K562 (cell line): ENCODE data around the gene TMA7B. TPM values are rescaled to one million over a fixed set of nuclear protein-coding genes. Genes with fewer than 3 reads are reported as not detected.

ENCODE experiments used
- ATAC-seq: fragments of 200-7000 bp; cut with Tn5 transposase; 3 replicates; pipeline ENCODE4 v1.9.1; 2020; ENCODE audit warnings: moderate library complexity
- BruUV-seq: library from RNA; stranded (reverse); fragments of 400-500 nt; replicated peaks from 2 replicates; lab custom pipeline; 2021; lab: Mats Ljungman, UMichigan
- CTCF ChIA-PET: fragments of 300-600 bp; formaldehyde crosslinking; extraction: SDS; loops from one replicate; lab custom pipeline; 2021; ENCODE audit warnings: low intra/inter-chr PET ratio; lab: Yijun Ruan, JAX
- POLR2A ChIA-PET: fragments of 300-600, 350-650 bp; sonication (Branson Sonifier 250); formaldehyde crosslinking; extraction: SDS; loops from one replicate; lab custom pipeline; 2021; ENCODE audit warnings: antibody characterized with exemption, inconsistent platforms; lab: Yijun Ruan, JAX
- DNase-seq, 4 experiments: peaks; one replicate each; pipeline versions ENCODE4 v3.0.0 to v3.0.0-alpha.2; 2011 to 2018; ENCODE audit warnings: low spot score in 3 of 4, mixed read lengths in 3 of 4; ENCODE audit errors: extremely low read depth in 1 of 4
- FAIRE-seq: peaks from 2 replicates; lab custom pipeline; 2011; peaks lifted over from hg19 to GRCh38; lab: Jason Lieb, UNC
- H2AFZ ChIP-seq: 2 replicates; pipeline ENCODE4 v1.6.0; 2011; ENCODE audit warnings: low read depth, low read length, control low read depth, inconsistent platforms
- H3K27ac ChIP-seq: fragments of 200-600 bp; 3 replicates; pipeline ENCODE4 v1.8.0; 2011; ENCODE audit warnings: low read depth, mild to moderate bottlenecking, control low read depth, inconsistent platforms, low read length, moderate library complexity, mixed read lengths; ENCODE audit errors: extremely low read depth
- H3K27me3 ChIP-seq, 2 experiments: fragments of 300-600 bp in 1 of 2; 2 replicates in 1 of 2; 3 replicates in 1 of 2; pipeline versions ENCODE4 v1.6.0 to v1.8.0; 2011; ENCODE audit warnings: inconsistent platforms in 2 of 2, low read length in 2 of 2, mild to moderate bottlenecking in 1 of 2, mixed read lengths in 1 of 2, moderate library complexity in 1 of 2; ENCODE audit not compliant: control insufficient read depth in 2 of 2, insufficient read depth in 2 of 2
- H3K36me3 ChIP-seq: fragments of 300-600 bp; 3 replicates; pipeline ENCODE4 v1.8.0; 2011; ENCODE audit warnings: mild to moderate bottlenecking, low read length, inconsistent platforms; ENCODE audit not compliant: control insufficient read depth, insufficient read depth
- H3K4me1 ChIP-seq, 2 experiments: fragments of 200-600 bp in 1 of 2; replicated peaks in 1 of 2; 2 replicates in 1 of 2; 3 replicates in 1 of 2; pipeline versions ENCODE4 v1.5.1 to v1.8.0; 2011; ENCODE audit warnings: inconsistent platforms in 2 of 2, low read length in 2 of 2, mild to moderate bottlenecking in 1 of 2, mixed read lengths in 1 of 2, moderate library complexity in 1 of 2; ENCODE audit not compliant: control insufficient read depth in 2 of 2, insufficient read depth in 2 of 2
- H3K4me2 ChIP-seq: 2 replicates; pipeline ENCODE4 v1.6.1; 2011; ENCODE audit warnings: low read length, control low read depth, inconsistent platforms, mixed read lengths; ENCODE audit not compliant: insufficient read depth
- H3K4me3 ChIP-seq: fragments of 200-600 bp; sonication (generic), shearing (Covaris generic); 2 replicates; pipeline ENCODE4 v1.5.1; 2016; ENCODE audit warnings: control low read depth, inconsistent platforms
- H3K79me2 ChIP-seq: fragments of 200-600 bp; 3 replicates; pipeline ENCODE4 v1.8.0; 2011; ENCODE audit warnings: low read length, inconsistent platforms; ENCODE audit not compliant: control insufficient read depth, insufficient read depth
- H3K9ac ChIP-seq, 2 experiments: 2 replicates each; pipeline versions ENCODE4 v1.6.0 to v1.6.1; 2011; ENCODE audit warnings: low read depth in 2 of 2, low read length in 2 of 2, control low read depth in 1 of 2, inconsistent platforms in 1 of 2, mild to moderate bottlenecking in 1 of 2, mixed read lengths in 1 of 2; ENCODE audit not compliant: insufficient read depth in 1 of 2
- H3K9me1 ChIP-seq: one replicate; pipeline ENCODE4 v1.6.0; 2011; ENCODE audit warnings: inconsistent platforms, mild to moderate bottlenecking, low read length, moderate library complexity; ENCODE audit not compliant: control insufficient read depth, insufficient read depth
- H3K9me3 ChIP-seq: replicated peaks from 2 replicates; pipeline ENCODE4 v1.5.1; 2011; ENCODE audit warnings: low read depth, low read length, inconsistent platforms; ENCODE audit not compliant: control insufficient read depth, insufficient read depth
- H4K20me1 ChIP-seq: replicated peaks from 2 replicates; pipeline ENCODE4 v1.6.1; 2011; ENCODE audit warnings: low read length, inconsistent platforms, mixed read lengths; ENCODE audit not compliant: control insufficient read depth, insufficient read depth
- ARID3A ChIP-seq: IDR thresholded peaks from 2 replicates; pipeline ENCODE4 v1.6.1; 2012; ENCODE audit warnings: low read depth, low read length, improper control_type of control experiment, borderline replicate concordance
- ETS1 ChIP-seq: conservative IDR thresholded peaks from 2 replicates; pipeline ENCODE4 v1.6.1; 2011; ENCODE audit warnings: low read depth, mild to moderate bottlenecking, low read length; ENCODE audit not compliant: control insufficient read depth
- FOXK2 ChIP-seq, 2 experiments: fragments of 450-650 bp; IDR thresholded peaks in 1 of 2; conservative IDR thresholded peaks in 1 of 2; 2 replicates each; pipeline ENCODE4 v1.6.1; 2016; ENCODE audit warnings: low read depth in 2 of 2, mild to moderate bottlenecking in 1 of 2
- GTF3C2 ChIP-seq: IDR thresholded peaks from 3 replicates; pipeline ENCODE4 v1.6.1; 2011; ENCODE audit warnings: borderline replicate concordance, mild to moderate bottlenecking, moderate library complexity; ENCODE audit not compliant: insufficient read length; ENCODE audit errors: extremely low read depth
- NFE2L1 ChIP-seq: fragments of 450-650 bp; IDR thresholded peaks from 2 replicates; pipeline ENCODE4 v1.6.1; 2016; ENCODE audit warnings: missing genetic modification characterization, low read depth, mild to moderate bottlenecking, missing compliant biosample characterization, moderate library complexity, borderline replicate concordance
- NR2C1 ChIP-seq, 2 experiments: fragments of 450-650 bp; IDR thresholded peaks; 2 replicates each; pipeline ENCODE4 v1.6.1; 2017; ENCODE audit warnings: mild to moderate bottlenecking in 2 of 2, antibody characterized with exemption in 1 of 2, inconsistent platforms in 1 of 2, missing compliant biosample characterization in 1 of 2, missing genetic modification characterization in 1 of 2
- RAD51 ChIP-seq: fragments of 450-650 bp; IDR thresholded peaks from 2 replicates; pipeline ENCODE4 v1.7.1; 2016; ENCODE audit warnings: low read depth, mild to moderate bottlenecking, borderline replicate concordance
- SP2 ChIP-seq: IDR thresholded peaks from 2 replicates; pipeline ENCODE4 v1.6.1; 2011; ENCODE audit warnings: mild to moderate bottlenecking, low read depth, low read length, moderate library complexity; ENCODE audit not compliant: poor library complexity, severe bottlenecking; ENCODE audit errors: extremely low read depth
- WGBS: fragments of 100-300 bp; shearing (Covaris generic); methylation state at CpG from one replicate; pipeline ENCODE4 v1.1.6; 2016; ENCODE audit warnings: low coverage, mixed read lengths; ENCODE audit not compliant: insufficient coverage; ENCODE audit errors: missing lambda C conversion rate; 5-methylcytosine and 5-hydroxymethylcytosine counted together
- in situ Hi-C: fragments of 300-500 bp; cut with MboI; formaldehyde crosslinking; loops from 4 replicates; pipeline ENCODE4 v1.15.0; 2018; ENCODE audit warnings: inconsistent platforms, mixed read lengths
- intact Hi-C: fragments of 100-400 bp; cut with micrococcal nuclease; formaldehyde crosslinking; loops from 2 replicates; pipeline ENCODE4 v1.14.2; 2022
- polyA plus RNA-seq, 8 experiments: library from polyadenylated mRNA; depleted of rRNA in 4 of 8; stranded (reverse) in 5 of 8; unstranded in 3 of 8; fragments of >200 nt; fragmentation: Nextera tagmentation in 2 of 8; fragmentation: Illumina TruSeq in 1 of 8; extraction: Ambion mirVana in 2 of 8; extraction: Trizol in 1 of 8; gene quantifications; 2 replicates each; pipeline versions ENCODE4 v1.2.1 to v1.2.3, GENCODE V29; 2011 to 2014; ENCODE audit warnings: inconsistent platforms in 1 of 8, missing spikeins in 1 of 8
- total RNA-seq, 7 experiments: library from RNA; depleted of rRNA in 6 of 7; stranded (reverse); fragments of >200 nt in 6 of 7; fragmentation: Illumina TruSeq in 2 of 7; extraction: Trizol in 2 of 7; gene quantifications; 2 replicates each; pipeline versions ENCODE4 v1.2.1 to v1.2.3, GENCODE V29; 2011 to 2021; ENCODE audit warnings: low replicate concordance in 1 of 7
- TF ChIP-seq, protein P1 (sequence below): sonication (generic); formaldehyde crosslinking; IDR thresholded peaks from 2 replicates; pipeline ENCODE4 v1.8.1; 2023; ENCODE audit warnings: mild to moderate bottlenecking, missing genetic modification reagents, moderate library complexity

TMA7B gene
- total and polyA plus RNA-seq, 9 of the 15 experiments (the other 6 are each of a cell fraction or from before 2014, with no cell fraction given): 5.6 to 14.2 (median 11.8) TPM

DNA sequence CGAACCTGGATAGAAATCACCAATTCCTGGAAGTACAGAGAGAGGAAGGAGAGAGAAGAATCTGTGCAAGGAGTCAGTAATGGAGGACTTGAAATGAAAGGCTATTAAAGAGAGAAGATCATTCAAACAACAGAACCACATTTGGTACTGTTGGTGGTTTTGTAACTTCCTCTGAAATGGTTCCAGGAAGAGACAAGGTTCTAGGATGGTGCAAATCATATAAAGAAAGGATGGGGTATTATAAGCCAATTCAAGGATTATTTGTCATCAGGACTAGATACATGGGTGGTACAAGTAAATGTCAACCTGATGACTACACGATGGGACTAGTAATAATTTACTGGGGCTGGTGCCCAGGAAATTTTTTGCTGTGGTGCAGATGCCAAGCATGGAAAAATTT lies 28.9 kb upstream of the TMA7B start:
- intact Hi-C loops (loop anchor here (5.0 kb wide), 1 partner anchor 66 kb away; no protein-coding TSS in a partner anchor), in situ Hi-C loops (no loop called here)
- H4K20me1 ChIP-seq: no peaks in the 10 kb centered on the region
- 44% methylated on average over 1 of the region's 2 CpGs for WGBS
- H3K9me3 ChIP-seq: no peaks in the 10 kb centered on the region
- ChIA-PET POLR2A (interaction anchor here (0.7 kb wide), 1 partner anchor 24 kb away, joined by 4 read pairs; no protein-coding TSS in a partner anchor), CTCF (no interaction called here)
- no TSS peak for BruUV-seq
- no peak overlapping the region for H3K9ac ChIP-seq
- DNase-seq (no peak), FAIRE-seq (no peak), ATAC-seq (no peak)
- H3K36me3 ChIP-seq: no peaks in the 10 kb centered on the region
- H3K4me1 ChIP-seq: peaks cover 11 to 58% of the 10 kb centered on the region in 2 experiments; a peak in 4 of 5 replicates
- no peak overlapping the region for H3K4me2 ChIP-seq
- no peak overlapping the region for H3K4me3 ChIP-seq
- no peaks in the 10 kb centered on the region for H3K27me3 ChIP-seq
- H3K27ac ChIP-seq: no peak overlapping the region
- H3K9me1 ChIP-seq: no peaks in the 10 kb centered on the region
- no peak overlapping the region for H2AFZ ChIP-seq
- H3K79me2 ChIP-seq: peaks cover 7% of the 10 kb centered on the region; the same call in 1 of the 3 replicates
- TF ChIP-seq RAD51: no peak
- no peak for TF ChIP-seq GTF3C2
- TF ChIP-seq NR2C1 (IDR thresholded peaks at IDR 0.05): no peak
- TF ChIP-seq NR2C1 (tag; IDR thresholded peaks at IDR 0.05): no peak
- TF ChIP-seq ETS1: no peak
- TF ChIP-seq SP2: no peak
- TF ChIP-seq FOXK2 (conservative IDR thresholded peaks at IDR 0.05 in 1 of 2, IDR thresholded peaks at IDR 0.05 in 1 of 2; ENCODE audit: low read depth in 2 of 2): no peak
- TF ChIP-seq ARID3A: no peak
- TF ChIP-seq, protein P1, sequence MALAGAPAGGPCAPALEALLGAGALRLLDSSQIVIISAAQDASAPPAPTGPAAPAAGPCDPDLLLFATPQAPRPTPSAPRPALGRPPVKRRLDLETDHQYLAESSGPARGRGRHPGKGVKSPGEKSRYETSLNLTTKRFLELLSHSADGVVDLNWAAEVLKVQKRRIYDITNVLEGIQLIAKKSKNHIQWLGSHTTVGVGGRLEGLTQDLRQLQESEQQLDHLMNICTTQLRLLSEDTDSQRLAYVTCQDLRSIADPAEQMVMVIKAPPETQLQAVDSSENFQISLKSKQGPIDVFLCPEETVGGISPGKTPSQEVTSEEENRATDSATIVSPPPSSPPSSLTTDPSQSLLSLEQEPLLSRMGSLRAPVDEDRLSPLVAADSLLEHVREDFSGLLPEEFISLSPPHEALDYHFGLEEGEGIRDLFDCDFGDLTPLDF (CRISPR knock-in tag): no peak
- TF ChIP-seq NFE2L1 (tag): no peak
